ENCODE results near the gene NISCH.

NISCH gene

DNA sequence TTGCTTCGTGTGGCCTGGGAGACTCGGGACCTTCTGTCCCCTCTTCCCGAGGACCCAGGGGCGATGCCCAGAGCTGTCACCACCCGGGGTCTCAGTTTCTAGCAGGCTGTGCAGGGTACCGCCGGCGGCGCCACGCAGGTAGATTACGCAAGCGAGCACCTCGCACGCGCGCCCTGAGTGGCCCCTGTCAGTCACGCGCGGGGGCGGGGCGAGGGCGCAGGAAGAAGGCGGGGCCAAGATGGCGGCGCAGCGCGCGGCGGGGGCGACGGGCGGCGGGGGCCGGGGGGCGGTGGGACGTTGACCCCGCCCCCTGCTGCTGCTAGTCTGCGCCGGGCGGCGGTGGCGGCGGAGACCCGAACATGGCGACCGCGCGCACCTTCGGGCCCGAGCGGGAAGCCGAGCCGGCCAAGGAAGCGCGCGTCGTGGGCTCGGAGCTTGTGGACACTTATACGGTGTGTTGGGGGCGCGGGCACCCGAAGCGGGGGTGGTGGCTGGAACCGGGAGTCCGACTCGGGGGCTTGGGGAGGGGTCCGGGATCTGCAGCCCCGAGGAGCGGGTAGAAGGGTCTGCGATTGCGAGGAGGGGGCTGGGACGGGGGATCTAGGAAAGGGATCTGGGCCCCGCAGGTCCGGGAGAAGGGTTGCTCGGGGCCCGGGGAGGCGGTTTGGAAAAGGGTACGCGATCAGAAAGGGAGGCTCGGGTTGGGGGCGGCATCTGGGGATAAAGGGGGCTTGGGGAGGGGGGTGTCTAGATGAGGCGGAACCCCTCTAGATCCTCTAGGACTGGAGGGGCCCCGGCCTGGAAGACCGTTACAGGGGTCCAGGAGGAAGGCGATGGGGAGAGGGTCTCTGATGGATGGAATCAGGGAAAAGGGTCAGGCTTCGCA is at the start of gene NISCH:
TSS of gene NISCH (plus strand) at position 322 of the 886 bp plus-strand sequence. CDS start at position 360, 38 bp downstream.
- peak; percentile 88 to 90 for DNase-seq (ENCODE audit: low read depth in 2 of 2)

DNA sequence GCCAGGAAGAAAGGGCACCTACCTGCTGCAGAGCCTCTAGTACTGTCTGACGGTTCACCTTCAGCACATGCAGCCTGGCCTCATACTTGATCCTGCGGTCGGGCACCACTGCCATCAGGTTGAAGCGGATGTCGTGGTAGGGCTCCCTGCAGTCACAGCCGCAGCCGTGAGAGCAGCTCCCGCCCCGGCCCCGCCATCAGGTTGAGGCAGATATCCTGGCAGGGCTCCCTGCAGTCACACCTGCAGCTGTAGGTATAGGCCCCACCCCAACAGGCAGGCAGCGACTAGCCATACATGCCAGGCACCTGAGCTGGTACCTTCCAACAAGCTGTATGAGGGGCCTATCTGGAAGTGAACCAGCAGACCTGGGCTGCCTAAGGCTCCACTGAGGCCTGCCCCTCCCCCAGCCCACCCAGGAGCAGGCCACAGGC is 49.2 kb upstream of the NISCH start:
- DNase-seq (ENCODE audit: low read depth in 2 of 2), result no peak

DNA sequence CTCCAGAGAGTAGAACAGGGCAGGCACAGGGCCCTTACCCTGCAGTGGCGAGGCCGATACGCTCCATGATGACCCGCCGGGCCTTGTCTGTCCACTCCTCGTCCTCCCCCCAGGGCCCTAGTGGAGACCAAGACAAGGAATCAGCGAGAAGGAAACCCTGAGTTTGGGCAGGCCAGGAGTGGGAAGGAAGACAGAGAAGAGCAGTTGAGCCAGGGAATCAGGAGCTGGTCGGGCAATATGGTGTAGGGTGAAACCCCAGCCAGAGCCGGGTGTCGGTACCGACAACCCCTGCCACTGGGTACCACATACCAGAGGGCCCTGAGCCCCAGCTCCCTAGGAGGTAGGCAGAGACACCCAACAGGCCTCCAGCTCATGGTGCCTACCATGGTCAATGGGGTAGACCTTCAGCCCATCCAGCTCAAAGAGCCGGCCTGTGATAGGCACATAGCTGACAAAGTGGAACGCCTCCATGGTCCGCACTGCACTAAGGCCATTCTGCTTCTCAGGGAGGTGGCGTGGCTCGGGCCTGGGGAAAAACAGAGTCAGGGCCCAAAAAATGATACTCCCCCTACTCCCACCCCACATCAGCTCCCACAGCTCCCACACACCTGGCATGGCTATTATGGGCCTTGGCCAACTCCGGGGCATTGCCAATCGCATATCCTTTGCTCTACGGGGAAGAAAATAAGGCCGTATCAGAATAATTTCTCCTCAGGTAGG is 48.5 kb upstream of the NISCH start:
- no peak for DNase-seq (ENCODE audit: low read depth in 2 of 2)

DNA sequence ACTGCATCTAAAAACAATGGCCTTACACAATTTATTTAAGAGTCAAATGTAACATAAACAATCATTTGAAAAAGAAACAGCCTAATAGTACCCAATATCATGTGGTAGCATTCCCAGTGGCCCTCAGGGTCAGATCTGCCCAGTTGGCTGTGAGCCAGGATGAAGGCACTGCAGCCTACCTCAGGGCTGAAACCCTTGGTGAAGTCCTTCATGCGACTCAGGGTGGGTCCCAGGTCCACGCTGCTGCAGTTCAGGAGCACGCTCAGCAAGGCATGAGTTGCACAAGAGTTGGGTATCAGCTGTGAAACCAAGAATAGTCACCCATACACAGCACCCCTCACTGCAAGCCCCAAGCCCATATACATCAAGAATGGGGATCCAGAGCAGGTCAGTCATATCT is 47.6 kb upstream of the NISCH start:
- no peak for DNase-seq (ENCODE audit: low read depth in 2 of 2)

DNA sequence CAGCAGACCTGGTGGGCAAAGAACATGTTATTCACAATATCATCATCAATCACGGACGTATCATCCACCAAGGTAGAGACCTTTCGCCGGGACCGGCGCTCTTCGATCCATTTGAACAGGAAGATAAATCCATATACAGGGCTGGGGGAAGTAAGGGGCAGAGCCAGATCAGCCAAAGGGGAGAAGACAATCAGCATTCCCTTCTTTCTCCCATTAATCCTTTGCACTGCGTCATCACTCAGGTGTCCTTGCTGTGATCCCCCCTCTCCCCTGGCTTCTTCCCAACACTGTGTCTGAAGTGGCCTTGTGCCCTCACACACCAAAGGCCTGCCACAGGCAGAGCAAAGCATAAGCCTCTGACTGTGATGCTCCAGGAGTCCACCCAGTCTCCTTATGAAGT is 46.9 kb upstream of the NISCH start:
- no peak for DNase-seq (ENCODE audit: low read depth in 2 of 2)

DNA sequence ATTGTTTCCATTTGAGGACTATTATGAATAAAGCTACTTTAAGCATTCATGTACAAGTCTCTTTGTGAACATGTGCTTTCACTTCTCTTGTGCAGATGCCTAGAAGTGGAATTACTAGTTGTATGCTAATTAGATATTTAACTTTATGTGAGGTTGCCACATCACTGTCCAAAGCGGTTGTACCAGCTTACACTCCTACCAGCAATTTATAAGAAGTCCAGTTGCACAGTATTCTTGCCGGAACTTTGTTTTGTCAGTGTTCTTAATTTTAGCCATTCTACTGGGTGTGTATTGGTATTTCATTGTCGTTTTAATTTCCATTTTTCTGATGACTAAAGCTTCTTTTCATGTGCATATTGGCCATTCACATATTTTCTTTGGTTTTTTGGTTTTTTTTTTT is 39.6 kb upstream of the NISCH start:
- no peak for DNase-seq (ENCODE audit: low read depth in 2 of 2)

DNA sequence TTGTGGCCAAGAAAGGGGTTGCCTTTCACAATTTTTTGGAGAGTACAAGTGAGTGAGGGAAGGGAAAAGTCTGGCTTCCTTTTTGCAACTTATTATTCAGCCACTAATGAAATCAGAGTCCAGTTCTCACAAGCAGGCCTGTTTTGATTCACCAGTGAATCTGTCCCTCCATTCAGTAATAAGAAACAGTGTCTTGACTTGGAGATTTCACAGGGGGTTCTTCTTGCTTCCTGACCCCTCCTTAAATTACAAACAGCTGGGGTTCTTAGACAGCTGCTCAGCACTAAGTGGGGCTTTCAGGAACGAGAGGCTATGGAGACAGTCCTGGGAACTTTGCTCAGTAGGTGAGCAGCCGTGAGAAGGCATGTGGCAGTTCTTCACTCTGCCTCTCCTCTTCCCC is 35.0 kb upstream of the NISCH start:
- DNase-seq (ENCODE audit: low read depth in 2 of 2), result no peak

DNA sequence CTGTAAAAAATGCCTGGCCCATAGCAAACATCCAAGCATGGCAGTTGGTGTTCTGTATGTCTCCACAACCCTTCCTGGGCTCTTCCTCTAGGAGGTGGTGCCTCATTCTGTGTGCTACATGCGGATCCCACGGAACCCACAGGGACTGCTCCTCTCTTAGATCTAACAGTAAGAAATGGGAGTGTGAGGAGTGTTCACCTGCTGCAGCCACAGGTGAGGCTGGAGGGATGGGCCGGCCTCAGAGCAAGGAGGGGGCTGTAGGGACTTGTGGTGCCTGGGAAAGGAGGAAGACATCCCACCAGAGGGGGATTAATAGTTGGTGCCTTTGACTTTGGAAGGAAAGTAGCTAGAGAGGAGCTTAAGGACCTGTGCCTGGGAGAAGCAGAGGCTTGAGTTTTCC is 32.7 kb upstream of the NISCH start:
- no peak for DNase-seq (ENCODE audit: low read depth in 2 of 2)

DNA sequence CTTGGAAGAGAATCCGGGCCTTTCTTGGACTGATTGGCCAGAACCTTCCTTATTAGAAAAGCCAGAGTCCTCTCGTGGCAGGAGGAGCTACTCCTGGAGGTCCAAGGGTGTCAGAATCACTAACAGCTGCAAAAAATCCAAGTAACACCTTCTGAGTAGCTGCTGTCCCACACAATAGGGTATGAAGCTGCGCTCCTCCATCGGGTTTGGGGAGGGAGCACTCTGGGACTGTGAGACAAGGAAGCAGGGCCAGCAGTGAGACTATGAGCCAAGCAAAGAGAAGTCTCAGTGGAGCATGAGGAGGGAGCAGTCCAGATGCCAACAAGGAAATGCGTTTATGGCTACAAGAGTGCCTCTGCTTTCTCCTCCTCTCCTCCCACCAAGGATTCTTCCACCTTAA is 32.2 kb upstream of the NISCH start:
- DNase-seq (ENCODE audit: low read depth in 2 of 2), result no peak

DNA sequence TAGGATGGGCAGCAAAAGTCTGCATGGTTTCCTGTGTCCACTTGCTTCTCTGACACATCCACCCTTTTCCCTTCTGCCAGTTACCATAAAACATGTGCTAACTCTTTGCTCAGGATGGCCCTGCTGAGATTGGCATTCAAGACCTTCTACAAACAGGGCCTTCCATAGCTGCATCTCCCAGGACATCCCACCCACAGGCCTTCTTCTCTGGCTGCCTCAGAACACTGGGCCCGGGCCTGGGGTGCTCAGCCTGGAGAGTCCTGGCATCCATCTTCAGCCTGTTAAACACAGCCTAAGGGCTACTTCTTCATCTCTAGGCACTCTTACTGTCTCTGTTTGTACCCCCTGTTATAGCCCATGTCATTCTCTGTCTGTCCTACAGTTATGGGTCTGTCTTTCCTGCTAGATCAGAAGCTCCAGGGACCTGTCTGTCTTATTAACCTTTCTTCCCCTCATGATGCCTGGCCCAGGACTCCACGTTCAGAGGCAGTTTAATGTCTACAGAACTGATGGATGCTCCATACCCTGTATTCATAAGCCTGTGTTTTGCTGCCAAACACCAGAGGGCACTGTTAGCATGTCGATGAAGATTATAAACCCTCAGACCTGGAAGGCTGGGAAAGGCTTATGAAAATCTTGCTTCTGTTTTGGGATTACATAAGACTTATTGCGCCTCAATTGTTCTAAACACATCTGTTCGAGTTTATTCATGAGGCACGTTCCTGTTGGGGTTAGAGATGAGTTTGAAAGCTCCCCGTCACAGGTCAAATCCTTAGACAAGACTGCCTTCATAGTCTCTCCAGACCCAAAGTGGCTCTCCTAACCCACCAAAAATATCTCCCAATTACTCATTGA is 27.0 kb upstream of the NISCH start:
- no peak for DNase-seq (ENCODE audit: low read depth in 2 of 2)

DNA sequence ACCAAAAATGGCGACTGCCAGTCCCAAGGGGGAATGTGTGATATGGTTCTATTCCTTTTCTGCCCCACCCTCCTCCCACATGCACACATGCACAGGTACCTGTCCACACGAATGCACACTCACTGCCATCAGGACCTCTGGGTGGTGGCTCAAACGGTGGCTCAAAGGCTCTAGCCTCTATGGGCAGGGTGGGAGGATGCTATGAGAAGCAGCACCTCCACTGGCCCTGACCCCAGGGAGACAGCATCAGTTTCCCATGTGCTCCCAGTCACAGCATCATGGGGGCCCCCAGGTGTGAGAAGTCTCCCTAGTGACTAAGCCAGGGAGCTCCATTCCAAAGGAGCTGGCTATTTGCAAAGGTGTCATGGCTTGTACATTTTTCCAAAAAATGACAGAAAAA is 26.4 kb upstream of the NISCH start:
- no peak for DNase-seq (ENCODE audit: low read depth in 2 of 2)

DNA sequence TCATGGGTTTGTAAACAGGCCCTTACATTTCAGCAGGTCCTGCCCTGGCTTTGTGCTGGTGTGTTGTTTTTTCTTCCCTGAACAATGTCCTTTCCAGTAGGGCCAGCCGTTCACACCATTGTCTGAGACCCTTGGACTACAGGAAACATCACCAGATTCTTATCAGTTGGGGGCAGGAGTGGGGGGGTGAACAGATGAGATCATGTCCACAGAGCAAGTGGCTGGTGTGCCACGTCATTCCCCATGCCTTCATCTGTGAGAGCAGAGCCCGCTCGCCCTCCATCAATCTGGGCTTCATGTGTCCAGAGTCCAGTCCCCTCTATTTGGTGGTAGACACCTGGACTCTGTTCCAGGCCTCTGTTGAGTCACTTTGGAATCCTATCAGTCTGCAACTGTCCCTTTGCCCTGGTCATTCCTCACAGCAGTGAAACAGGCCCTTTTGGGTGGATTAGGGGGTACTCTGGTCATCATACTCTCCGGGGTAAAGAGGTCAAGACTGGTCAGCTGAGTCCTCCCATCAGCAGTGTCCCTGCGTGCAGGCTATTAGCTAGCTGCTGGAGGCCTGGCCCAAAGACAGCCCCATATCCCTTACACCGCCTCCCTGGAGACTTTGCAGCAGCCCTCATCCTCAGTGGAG is 25.5 kb upstream of the NISCH start:
- no peak for DNase-seq (ENCODE audit: low read depth in 2 of 2)

DNA sequence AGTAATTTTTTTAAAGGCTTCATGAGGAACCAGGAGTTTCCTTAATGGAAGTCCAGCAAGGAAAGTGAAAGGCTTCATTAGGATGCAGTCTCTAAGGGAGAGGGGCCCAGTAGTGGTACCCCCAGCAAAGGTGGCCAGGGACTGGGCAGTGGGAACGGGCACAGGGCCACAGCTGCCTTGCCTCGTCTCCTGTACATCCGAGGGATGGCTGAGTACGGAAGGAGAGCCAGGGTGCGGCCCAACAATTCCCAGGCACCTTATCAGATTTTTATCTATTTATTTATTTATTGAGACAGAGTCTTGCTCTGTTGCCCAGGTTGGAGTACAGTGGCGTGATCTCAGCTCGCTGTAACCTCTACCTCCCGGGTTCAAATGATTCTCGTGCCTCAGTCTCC is 25.0 kb upstream of the NISCH start:
- no peak for DNase-seq (ENCODE audit: low read depth in 2 of 2)

DNA sequence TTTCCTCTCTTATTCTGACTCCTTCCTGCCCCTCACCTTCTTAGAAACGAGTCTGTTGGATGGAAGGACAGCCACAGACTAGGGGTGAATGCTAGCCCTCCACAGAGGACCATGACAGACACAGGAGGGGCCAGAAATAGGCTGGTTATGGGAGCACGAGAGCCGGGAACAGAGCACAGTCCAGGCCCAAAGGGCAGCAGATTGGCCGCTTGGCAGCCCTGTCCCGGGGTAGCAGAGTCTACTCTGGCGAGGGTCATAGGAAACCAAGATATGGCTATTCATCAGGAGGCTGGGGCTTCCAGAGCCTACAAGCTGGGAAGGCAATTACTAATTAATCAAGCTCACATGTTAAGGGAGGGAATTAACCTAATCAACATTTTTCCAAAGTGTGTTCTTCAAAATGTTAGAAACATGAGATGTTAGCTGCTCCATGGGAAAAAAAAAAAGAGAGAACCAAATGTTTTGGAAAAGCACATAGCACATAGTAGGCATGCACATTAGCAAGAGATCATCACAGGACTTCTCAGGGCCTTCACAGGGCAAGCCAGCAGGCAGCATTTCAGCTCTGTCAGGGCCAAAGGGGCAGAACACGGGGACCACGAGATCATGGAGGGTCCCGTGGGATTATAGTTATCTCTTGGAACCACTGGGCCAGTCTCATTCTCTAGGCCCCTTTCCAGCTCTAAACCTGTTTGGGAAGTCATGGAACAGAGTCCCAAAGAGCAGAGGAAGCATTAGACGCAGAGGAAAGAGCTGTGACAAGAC is 23.8 kb upstream of the NISCH start:
- no peak for DNase-seq (ENCODE audit: low read depth in 2 of 2)

DNA sequence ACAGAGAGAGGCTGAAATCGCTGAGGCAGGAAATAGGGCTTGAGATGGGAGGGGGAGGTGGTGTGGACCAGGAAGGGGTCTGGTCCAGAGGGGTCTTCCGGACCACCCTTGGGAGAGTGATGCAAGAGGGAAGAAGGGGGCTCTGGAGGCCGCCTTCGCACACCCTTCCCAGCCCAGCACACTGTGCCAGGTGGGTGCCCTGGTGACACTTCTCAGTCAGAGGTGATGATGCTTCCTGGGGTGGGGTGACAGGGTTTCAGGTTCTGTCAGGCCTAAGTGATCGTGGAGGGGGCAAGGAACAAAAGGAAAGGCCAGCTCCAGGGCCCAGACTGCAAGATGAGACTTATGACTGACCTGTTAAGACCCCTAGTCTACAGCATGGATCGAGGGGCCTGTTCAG is 23.2 kb upstream of the NISCH start:
- DNase-seq (ENCODE audit: low read depth in 2 of 2), result no peak

DNA sequence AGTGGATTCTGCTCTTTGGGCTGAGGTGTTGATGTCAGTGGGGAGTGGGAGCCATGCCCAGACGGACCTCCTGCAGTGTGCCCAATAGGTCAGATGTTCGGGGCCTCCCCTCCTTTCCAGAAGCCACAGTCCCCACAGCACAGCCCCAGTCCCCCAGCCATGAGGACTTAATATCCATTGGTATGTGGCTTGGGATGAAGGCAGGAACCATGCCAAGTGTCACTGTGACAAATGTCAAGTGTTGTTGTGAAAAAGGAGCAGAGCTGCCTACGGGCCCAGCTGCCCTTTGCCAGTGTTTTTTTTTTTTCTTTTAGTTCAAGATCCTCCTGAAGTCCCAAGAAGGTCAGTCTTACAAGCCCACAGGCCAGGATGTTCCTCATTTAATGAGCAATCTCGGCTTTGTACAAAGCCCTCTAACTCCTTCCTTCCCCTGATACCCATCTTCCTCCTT is 22.7 kb upstream of the NISCH start:
- DNase-seq (ENCODE audit: low read depth in 2 of 2), result no peak

DNA sequence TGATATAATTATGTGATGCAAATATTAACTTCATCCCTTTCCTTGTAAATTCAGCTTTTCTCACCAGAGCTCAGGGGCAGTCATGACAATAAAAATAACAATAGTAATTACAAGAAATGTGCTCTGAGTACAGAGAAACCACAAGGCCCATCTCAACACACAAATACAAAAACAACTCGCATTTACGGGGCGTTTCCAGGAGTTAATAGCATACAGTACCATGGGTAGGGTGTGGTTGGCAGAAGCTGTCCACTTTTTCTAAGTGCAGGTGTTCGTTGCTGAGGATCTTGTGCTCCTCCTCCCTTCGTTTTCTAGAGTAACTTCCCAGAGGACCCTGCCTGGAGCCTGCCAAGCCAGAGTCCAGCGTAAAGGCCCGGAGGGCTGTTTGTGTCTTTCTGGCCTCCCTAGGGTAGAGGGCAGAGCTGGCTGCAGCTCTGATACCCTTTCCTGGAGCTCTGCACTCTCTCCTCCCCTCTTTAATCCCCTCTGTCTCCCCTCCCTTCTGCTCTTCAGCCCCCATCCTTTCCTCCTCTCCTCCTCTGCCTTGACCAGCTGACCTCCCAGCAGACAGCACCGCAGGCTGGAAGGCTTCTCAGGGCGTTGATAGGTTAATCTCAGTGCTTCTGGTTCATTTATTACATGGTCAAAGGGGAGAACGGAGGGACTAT is 21.9 kb upstream of the NISCH start:
- DNase-seq (ENCODE audit: low read depth in 2 of 2), result no peak

DNA sequence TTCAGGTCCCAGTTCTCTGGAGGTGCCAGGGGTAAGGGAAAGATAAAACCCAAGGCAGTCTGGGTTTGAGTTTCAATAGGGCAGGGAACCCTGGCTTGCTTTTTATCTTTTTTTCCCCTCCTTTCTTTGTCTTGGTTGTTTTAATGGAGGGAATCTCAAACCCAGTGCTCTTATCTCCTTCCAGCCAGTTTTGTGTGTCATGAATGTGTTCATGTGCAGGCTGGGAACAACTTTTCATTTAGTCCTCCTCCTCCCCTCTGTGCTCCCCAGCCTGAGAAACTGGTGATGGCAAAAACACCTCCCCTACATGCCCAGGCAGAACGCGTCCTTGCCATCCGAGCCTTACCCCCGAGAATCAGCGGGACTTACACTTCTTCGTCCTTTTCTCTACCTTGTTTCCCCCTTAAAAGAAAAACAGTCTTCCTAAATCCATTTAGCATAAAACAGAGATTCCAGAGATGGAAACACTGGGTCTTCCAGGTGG is 21.4 kb upstream of the NISCH start:
- no peak for DNase-seq (ENCODE audit: low read depth in 2 of 2)

DNA sequence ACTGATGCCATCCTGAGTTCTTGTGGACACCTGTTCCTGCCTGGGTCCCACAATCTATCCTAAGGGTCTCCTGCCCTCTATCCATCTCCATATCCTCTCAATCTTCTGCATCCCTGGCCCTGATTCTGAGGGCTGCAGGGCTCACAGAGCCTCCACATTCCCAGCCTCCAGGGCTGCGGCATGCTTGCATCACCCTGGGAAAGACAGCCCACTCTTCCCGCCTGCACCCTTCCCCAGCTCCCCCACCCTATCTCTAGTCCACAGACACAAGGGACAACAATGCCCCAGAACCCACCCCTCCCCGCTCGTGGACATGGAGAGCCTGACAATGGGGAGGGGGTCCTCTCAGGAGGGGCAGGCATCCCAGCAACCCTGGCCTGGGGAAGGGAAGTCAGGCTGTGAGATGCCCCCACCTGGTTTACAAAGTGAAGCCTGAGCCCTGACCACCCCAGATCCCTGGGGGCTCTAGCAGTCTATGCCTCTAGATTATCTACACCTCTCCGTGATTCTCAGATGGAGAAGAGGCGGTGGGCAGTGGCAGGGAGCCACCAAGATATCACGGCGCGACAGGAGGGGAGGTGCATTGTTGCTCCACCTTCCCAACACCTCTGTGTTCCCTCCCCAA is 20.8 kb upstream of the NISCH start:
- DNase-seq (ENCODE audit: low read depth in 2 of 2), result no peak

Data from stimulated activated CD8-positive, alpha-beta memory T cell treated with anti-CD3 and anti-CD28 coated beads, Interleukin-15, amount 100 ng/mL, for 4 hours (primary cell).